Stimulated activated CD8-positive, alpha-beta memory T cell treated with anti-CD3 and anti-CD28 coated beads, Interleukin-4, amount 100 ng/mL, for 4 hours (primary cell): ENCODE measurements around the gene PDCD1LG2.

Source experiments
- DNase-seq, 2 donors: peaks; one replicate each; pipeline ENCODE4 v3.0.0-alpha.2; 2020; ENCODE audit warnings: low read depth in 2 of 2, low spot score in 1 of 2

The PDCD1LG2 gene

DNA sequence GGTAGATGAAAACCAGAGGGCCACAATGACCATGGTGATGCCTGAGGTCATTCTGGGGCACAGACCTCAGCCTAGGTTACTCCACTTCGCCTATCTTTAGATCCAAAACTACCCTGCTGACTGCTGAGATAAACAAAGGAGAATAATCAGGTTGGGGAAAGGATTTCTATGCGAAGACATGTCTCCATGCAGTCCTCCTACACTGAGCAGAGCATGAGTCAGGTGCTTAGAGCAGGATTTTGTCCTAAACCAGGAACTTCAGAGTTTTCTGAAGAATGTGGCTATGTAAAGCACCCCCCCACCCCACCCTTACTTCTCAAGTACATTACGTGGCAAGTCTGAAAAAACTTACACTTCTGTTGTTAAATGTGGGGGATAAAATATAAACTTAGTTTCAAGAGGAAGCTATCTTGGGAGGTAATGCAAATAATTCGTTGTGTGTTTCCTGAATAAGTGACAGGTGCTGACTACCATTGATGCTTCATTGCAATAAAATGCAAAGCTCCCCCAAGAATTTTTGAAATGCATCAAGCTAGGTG is 19.4 kb downstream of the PDCD1LG2 start:
- no peak for DNase-seq

GRCh38 chr9:5531101-5531882 is 21.0 kb downstream of the PDCD1LG2 start:
- DNase-seq: no peak

DNA sequence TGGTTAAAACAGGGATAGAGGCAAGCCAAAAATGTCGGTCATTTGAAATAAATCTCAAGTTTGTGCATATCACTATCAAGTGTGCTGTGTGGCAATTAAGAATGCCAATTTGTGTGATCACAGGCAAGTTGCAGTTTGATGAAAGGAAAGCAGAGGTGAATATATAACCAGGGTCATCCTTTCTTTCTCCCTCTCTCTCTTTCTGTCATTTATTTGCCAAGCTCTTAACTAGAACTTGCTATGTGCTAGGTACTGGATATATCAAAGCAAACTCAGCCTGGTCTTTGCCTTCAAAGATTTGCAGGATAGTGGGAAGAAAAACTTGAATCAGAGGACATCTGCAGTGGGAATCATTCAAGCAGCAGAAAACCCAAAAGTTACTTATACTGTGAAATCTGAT is 22.0 kb downstream of the PDCD1LG2 start:
- no peak for DNase-seq

DNA sequence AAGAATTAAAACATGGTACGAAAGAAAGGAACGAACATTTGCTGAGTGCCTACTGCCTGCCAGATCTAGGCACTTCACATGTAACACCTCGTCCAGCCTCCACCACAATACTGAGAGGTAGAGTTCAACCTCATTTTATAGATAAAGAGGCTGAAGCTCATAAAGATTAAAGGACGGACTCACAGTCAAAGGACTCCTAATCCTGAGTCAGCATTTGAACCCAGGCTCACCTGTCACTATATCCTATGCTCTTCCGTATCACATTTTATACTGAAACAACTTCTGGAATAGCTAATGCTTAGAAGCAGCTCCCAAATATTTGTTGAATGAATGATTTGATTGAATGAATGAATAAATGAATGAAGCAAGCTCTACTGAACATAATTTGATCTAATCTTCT is 22.5 kb downstream of the PDCD1LG2 start:
- no peak for DNase-seq

DNA sequence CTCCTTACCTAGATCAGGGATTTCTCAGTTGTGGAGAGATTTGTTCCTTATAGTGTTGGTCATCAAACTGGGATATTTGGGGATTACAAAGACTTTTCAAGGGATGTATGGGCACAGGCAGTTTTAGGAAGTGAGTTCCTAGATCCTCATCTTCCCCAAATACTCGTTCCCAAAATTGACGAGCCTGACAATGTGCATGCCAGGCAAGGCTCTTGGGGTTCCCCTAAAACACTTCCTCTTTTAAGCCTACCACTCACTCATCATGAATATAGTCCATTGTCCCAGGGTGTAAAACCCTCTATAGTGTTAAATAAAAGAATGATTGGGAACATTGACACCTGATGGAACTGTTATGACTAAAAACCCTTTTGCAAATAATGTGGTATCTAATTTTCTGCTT is 26.4 kb downstream of the PDCD1LG2 start:
- DNase-seq: no peak

GRCh38 chr9:5543875-5544702 is 33.8 kb downstream of the PDCD1LG2 start:
- no peak for DNase-seq

- DNase-seq: no peak
Observed at GRCh38 chr9:5549658-5550650, 39.6 kb downstream of the PDCD1LG2 start.

- DNase-seq: no peak
Observed at GRCh38 chr9:5551368-5552150, 41.2 kb downstream of the PDCD1LG2 start.

GRCh38 chr9:5552301-5552700 is 42.0 kb downstream of the PDCD1LG2 start:
- no peak for DNase-seq

DNA sequence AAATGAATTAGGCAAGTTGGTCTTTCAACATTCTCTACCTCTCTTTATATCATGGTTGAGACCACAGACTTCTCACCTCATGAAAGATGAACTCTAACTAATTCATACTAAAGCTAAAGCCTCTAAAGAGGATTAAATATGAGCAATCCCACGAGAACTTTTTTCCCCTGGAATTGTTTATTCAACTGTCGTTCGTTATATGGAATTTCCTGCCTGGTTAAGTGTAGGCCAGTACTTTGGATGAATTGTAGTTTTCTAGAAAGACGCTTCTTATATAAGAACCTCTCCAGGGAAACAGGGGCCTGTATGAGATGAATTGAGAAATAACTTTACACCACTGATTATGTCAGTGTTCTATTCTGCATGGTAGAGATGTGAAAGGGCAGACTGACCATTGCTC is 42.9 kb downstream of the PDCD1LG2 start:
- DNase-seq: no peak

GRCh38 chr9:5554254-5554653 is 43.9 kb downstream of the PDCD1LG2 start:
- no peak for DNase-seq

GRCh38 chr9:5556101-5556705 is 45.9 kb downstream of the PDCD1LG2 start:
- DNase-seq: no peak

GRCh38 chr9:5557606-5558587 is 47.6 kb downstream of the PDCD1LG2 start:
- no peak for DNase-seq

DNA sequence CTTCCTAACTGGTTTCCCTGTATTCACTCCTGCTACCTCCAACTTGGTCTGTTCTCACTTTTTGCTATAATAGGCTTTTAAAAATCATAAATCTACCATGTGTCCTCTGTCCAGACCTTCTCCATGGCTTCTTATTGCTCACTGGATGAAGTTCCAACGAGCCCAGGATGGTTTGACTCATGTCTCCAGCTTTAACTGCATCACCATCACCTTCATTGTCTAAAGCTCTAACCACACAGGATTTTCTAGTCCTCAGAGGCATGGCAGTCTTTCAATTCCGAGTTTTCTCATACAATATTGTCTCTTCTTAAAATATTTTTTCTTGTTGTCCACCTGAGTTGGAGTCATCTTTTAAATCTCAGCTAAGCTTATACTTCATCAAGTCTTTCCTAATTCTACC is 49.3 kb downstream of the PDCD1LG2 start:
- no peak for DNase-seq

DNA sequence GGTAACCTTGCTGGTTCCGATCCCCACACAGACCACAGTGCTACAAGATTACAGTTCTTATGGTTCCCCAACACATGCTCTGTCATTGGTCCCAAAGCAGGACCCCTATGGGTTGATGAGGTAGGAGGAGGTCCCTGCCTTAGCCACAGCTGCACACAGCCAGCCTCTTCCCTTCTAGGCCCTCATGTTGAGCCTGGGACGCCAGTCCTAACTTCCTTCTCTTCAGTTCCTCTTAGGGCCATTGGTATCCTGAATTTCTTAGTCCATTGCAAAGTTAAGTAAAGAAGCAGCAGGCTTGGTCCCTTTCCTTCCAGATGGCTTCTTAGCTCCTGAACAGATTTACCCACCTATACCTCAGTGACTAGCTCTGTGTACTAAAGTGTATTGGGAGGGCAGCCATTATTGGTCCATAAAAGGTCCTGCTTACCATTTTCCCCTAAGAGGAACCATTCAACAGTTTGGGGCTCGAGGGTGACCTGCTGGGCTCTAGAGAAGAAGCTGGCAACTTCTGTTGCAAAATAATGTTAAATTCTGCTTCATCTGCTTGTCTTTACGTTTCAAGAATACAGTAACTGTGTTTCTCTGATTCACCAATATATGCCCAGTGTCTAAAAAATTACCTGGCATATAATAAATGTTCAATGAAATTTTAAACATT is 50.2 kb downstream of the PDCD1LG2 start:
- DNase-seq: no peak

DNA sequence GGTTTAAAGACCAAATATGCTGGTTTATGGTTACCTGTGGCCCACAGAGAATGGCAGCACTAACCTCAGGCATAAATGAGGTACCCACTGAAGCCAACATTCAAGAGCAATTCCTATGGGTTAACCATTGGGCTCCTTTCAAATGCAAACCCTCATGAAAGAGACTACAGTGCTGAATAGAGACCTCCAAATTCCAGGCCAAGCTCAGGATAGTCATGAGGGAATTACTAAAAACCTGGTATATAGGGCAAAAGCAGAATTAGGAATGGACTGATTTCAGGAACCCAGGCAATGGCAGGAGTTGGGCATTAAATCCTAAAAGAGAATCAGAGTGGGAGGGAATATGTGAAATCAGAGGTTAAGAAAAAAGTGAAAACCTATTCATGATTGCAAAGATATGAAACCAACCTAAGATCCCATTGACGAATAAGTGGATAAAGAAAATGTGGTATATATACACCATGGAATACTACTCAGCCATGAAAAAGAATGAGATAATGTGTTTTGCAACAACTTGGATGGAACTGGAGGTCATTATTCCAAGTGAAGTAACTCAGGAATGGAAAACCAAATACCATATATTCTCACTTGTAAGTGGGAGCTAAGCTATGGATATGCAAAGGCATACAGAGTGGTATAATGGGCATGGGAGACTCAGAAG is 51.6 kb downstream of the PDCD1LG2 start:
- no peak for DNase-seq

GRCh38 chr9:5562806-5563416 is 52.6 kb downstream of the PDCD1LG2 start:
- DNase-seq: no peak
